Muscle layer of colon (tissue), 2 donors: Measurements from ENCODE around the gene PRDX3.

ENCODE experiments used
- H3K27ac ChIP-seq: one replicate; pipeline ENCODE4 v1.7.0; 2013; ENCODE audit warnings: low read depth, mild to moderate bottlenecking, low read length, moderate library complexity
- H3K27me3 ChIP-seq, 2 donors: one replicate each; pipeline ENCODE4 v1.7.0; 2013; ENCODE audit warnings: low read length in 2 of 2, mild to moderate bottlenecking in 2 of 2; ENCODE audit not compliant: insufficient read depth in 2 of 2, control insufficient read depth in 1 of 2
- H3K36me3 ChIP-seq: one replicate; pipeline ENCODE4 v1.7.0; 2013; ENCODE audit warnings: mild to moderate bottlenecking, low read length; ENCODE audit not compliant: insufficient read depth
- H3K4me1 ChIP-seq: one replicate; pipeline ENCODE4 v1.7.0; 2013; ENCODE audit warnings: mild to moderate bottlenecking, low read length; ENCODE audit not compliant: insufficient read depth
- H3K4me3 ChIP-seq, 2 donors: one replicate each; pipeline ENCODE4 v1.7.0; 2013; ENCODE audit warnings: low read length in 2 of 2, low read depth in 1 of 2, mild to moderate bottlenecking in 1 of 2, moderate library complexity in 1 of 2
- H3K9ac ChIP-seq: one replicate; pipeline ENCODE4 v1.7.0; 2013; ENCODE audit warnings: low read length
- H3K9me3 ChIP-seq: one replicate; pipeline ENCODE4 v1.7.0; 2013; ENCODE audit warnings: mild to moderate bottlenecking, low read length
- donor health status: abdominal sarcoma.
- donor health status: Adenocarcinoma of cecum.

Gene PRDX3

DNA sequence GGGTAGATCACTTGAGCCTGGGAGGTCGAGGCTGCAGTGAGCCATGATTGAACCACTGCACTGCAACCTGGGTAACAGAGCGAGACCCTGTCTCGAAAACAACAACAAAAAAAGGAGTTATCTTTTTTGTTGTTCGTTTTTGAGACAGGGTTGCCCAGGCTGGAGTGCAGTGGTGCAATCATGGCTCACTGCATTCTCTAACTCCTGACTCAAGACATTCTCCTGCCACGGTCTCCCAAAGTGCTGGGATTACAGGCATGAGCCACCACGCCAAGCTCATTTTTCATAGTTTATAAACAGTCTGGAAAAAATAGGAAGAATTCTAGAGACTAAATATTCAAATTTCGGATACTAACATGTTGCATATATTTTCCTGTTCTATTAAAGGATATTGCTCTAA, 42.5 kb downstream of the PRDX3 start:
- no peaks in the 10 kb centered on the region for H3K9me3 ChIP-seq
- H3K27ac ChIP-seq: no peak overlapping the region
- no peaks in the 10 kb centered on the region for H3K27me3 ChIP-seq
- no peaks in the 10 kb centered on the region for H3K4me1 ChIP-seq
- no peak overlapping the region for H3K4me3 ChIP-seq
- no peak overlapping the region for H3K9ac ChIP-seq
- peaks cover 24% of the 10 kb centered on the region for H3K36me3 ChIP-seq

GRCh38 chr10:119135513-119135881, 43.1 kb downstream of the PRDX3 start:
- H3K27ac ChIP-seq: no peak overlapping the region
- H3K9ac ChIP-seq: no peak overlapping the region
- H3K27me3 ChIP-seq: no peaks in the 10 kb centered on the region
- peaks cover 29% of the 10 kb centered on the region for H3K36me3 ChIP-seq
- no peaks in the 10 kb centered on the region for H3K4me1 ChIP-seq
- H3K9me3 ChIP-seq: no peaks in the 10 kb centered on the region
- no peak overlapping the region for H3K4me3 ChIP-seq

GRCh38 chr10:119133949-119134348, 44.7 kb downstream of the PRDX3 start:
- no peaks in the 10 kb centered on the region for H3K4me1 ChIP-seq
- no peaks in the 10 kb centered on the region for H3K9me3 ChIP-seq
- H3K36me3 ChIP-seq: peaks cover 44% of the 10 kb centered on the region
- H3K27me3 ChIP-seq: no peaks in the 10 kb centered on the region
- H3K4me3 ChIP-seq: no peak overlapping the region
- no peak overlapping the region for H3K27ac ChIP-seq
- H3K9ac ChIP-seq: no peak overlapping the region

DNA sequence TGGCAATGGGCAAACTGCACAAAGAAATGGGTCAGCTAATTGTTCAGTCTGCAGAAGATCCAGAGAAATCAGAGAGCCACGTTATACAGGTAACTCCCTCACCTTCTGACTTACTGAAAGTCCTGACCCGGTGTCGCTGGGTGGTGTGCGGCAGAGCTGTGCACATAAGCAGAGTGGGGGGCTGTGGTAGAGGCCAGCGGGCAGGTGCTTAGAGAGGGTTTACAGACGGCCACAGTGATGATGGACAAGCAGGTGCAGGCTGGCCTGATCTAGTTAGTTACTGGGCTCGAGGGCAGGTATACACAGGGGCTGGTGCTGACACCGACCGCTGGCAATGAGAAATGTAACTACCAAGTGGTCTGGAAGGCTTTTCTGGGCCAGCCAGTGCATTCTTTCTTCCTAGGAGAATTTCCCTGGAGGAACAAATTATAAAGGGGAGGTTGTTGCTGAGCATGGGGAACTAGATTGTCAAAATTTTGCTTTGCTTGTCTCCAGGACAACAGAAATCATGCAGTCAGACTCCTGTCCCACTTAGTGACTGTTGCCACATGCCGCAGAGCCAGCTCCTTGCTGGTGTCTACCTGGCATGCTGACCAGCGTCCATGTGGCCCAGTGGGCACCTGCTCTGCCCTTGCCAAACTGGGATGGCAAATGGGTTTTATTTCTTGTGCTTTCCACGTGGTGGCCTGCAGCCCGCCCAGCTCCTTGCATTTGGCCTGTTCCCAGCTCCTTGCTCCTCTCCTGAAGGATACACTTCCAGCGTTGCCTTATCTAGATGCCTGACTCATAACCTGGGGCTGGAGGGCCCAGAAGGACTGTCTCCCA, 45.9 kb downstream of the PRDX3 start:
- H3K9ac ChIP-seq: no peak overlapping the region
- no peak overlapping the region for H3K4me3 ChIP-seq
- peaks cover 50% of the 10 kb centered on the region for H3K36me3 ChIP-seq
- H3K27me3 ChIP-seq: no peaks in the 10 kb centered on the region
- H3K27ac ChIP-seq: no peak overlapping the region
- no peaks in the 10 kb centered on the region for H3K9me3 ChIP-seq
- H3K4me1 ChIP-seq: no peaks in the 10 kb centered on the region

DNA sequence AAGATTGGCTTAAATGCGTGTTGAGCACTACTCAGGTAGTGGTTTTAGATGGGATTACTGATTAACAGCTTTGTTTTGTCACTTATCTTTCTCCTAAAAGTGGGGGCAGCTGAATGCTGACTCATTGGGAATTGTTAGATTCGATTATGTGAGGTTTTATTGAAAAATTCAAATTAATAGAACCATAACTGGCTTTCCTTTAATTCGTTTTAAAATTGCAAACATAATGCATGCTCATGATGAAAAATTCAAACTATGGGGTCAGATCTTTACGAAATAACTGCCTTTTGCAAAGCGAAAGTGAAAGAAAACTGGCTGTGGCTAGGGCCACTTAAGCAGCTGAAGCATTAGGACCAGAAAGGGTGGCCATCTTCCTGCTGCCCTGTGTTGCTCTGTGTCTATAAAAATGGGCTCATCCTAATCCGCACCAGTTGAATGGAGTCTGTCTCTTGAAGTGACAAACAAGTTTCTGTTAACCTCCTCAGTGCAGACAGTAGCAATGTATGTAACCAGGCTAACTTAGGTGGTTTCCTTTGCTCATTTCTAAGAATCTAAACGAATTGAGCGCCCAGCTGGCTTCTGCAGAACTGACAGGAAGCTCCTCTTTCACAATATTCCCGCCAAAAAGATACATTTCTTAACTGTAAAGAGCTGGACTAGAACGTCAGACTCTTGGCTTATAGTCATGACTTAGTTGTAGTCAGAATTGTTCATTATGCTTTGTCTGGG, 46.9 kb downstream of the PRDX3 start:
- H3K4me1 ChIP-seq: no peaks in the 10 kb centered on the region
- H3K9ac ChIP-seq: no peak overlapping the region
- peak overlapping the region in 1 of 2 donors; percentile 43 for H3K4me3 ChIP-seq

GRCh38 chr10:119129721-119130120, 48.9 kb downstream of the PRDX3 start:
- no peak overlapping the region for H3K9ac ChIP-seq
- H3K4me3 ChIP-seq: no peak overlapping the region
- no peaks in the 10 kb centered on the region for H3K9me3 ChIP-seq
- no peak overlapping the region for H3K27ac ChIP-seq
- H3K27me3 ChIP-seq: no peaks in the 10 kb centered on the region
- peaks cover 55% of the 10 kb centered on the region for H3K36me3 ChIP-seq
- no peaks in the 10 kb centered on the region for H3K4me1 ChIP-seq

More for the DNA sequence above, 46.9 kb downstream of the PRDX3 start:
- peaks cover 50% of the 10 kb centered on the region for H3K36me3 ChIP-seq
- H3K9me3 ChIP-seq: no peaks in the 10 kb centered on the region
- no peaks in the 10 kb centered on the region for H3K27me3 ChIP-seq
- H3K27ac ChIP-seq: peak overlapping the region; percentile 52

DNA sequence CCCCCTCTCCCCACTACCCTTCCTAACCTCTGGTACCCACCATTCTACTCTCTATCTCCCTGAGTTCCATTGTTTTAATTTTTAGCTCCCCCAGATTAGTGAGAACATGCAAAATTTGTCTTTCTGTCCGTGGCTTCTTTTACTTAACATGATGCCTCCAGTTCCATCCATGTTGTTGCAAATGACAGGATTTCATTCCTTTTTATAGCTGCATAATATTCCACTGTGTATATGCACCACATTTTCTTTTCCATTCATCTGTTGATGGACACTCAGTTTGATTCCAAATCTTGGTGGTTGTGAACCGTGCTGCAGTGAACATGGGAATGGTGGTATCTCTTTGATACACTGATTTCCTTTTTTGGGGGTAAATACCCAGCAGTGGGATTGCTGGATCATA, 52.7 kb downstream of the PRDX3 start:
- H3K4me3 ChIP-seq: no peak overlapping the region
- no peaks in the 10 kb centered on the region for H3K9me3 ChIP-seq
- no peaks in the 10 kb centered on the region for H3K27me3 ChIP-seq
- H3K27ac ChIP-seq: no peak overlapping the region
- no peak overlapping the region for H3K9ac ChIP-seq
- H3K4me1 ChIP-seq: no peaks in the 10 kb centered on the region
- peaks cover 45% of the 10 kb centered on the region for H3K36me3 ChIP-seq

- no peaks in the 10 kb centered on the region for H3K9me3 ChIP-seq
- no peaks in the 10 kb centered on the region for H3K4me1 ChIP-seq
- no peak overlapping the region for H3K4me3 ChIP-seq
- H3K27ac ChIP-seq: no peak overlapping the region
- H3K27me3 ChIP-seq: no peaks in the 10 kb centered on the region
- H3K36me3 ChIP-seq: peaks cover 30% of the 10 kb centered on the region
- H3K9ac ChIP-seq: no peak overlapping the region
These were observed 57.7 kb downstream of the PRDX3 start for GRCh38 chr10:119120875-119121274.

DNA sequence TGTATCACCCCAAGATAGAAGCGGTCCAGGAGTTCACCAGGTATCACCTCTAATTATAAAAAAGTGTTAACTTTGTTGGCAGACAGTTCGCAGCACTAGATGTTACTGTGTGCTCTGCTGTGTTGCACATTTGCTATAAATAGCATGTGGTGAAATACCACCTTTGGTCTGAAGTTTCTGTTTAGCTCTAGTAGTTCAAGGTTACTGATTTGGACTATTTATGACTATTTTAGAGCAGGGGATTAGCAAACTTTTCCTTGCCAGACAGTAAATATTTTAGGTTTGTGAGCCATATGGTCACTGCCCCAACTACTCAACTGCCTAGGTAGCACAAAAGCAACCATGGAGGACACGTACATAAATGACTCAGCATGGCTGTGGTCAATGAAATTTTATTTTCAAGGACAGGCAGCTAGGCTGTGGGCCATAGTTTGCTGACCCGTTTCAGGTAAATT, 58.2 kb downstream of the PRDX3 start:
- H3K4me3 ChIP-seq: no peak overlapping the region
- H3K9ac ChIP-seq: no peak overlapping the region
- H3K36me3 ChIP-seq: peaks cover 28% of the 10 kb centered on the region
- no peaks in the 10 kb centered on the region for H3K9me3 ChIP-seq
- H3K27ac ChIP-seq: no peak overlapping the region
- no peaks in the 10 kb centered on the region for H3K27me3 ChIP-seq
- no peaks in the 10 kb centered on the region for H3K4me1 ChIP-seq

DNA sequence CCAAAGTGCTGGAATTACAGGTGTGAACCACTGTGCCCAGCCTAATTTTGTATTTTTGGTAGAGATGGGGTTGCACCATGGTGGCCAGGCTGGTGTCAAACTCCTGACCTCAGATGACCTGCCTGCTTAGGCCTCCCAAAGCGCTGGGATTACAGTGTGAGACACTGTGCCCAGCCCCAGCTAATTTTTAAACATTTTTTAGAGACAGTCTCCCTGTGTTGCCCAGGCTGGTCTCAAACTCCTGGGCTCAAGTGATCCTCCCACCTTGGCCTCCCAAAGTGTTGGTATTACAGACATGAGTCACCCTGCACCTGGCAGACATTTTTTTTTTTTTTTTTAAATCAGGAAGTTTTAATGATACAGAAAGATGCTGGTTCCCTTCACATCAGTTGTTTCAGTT, 59.2 kb downstream of the PRDX3 start:
- Histone ChIP-seq H3K27ac (no peak overlapping the region), H3K27me3 (no peaks in the 10 kb centered on the region), H3K9me3 (no peaks in the 10 kb centered on the region), H3K36me3 (peaks cover 29% of the 10 kb centered on the region), H3K4me3 (no peak overlapping the region), H3K4me1 (peaks cover 5% of the 10 kb centered on the region), H3K9ac (no peak overlapping the region)

DNA sequence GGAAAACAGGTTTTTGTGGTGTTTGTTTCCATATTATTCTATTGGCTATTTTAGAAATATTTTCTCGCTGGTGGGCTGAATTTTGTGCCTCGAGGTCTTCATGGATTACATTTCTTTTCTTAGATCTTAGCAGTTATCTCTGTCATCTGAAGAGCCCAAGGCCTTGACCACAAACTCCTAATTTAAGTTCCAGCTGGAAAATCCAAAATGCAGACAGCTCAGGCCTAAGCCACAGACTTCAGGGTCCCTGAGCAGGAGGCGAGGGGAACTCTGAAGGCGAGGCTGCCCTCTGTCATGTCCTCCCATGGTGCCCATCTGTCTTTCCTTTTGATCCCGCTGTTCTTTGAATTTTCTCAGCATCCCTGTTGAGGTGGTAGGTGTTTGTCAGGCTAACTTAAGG, 60.4 kb downstream of the PRDX3 start:
- Histone ChIP-seq H3K27me3 (no peaks in the 10 kb centered on the region), H3K4me1 (peaks cover 16% of the 10 kb centered on the region), H3K9ac (no peak overlapping the region), H3K36me3 (peaks cover 33% of the 10 kb centered on the region), H3K27ac (no peak overlapping the region), H3K9me3 (no peaks in the 10 kb centered on the region), H3K4me3 (no peak overlapping the region)
